ENCODE results near the gene ARHGAP25.

DNA sequence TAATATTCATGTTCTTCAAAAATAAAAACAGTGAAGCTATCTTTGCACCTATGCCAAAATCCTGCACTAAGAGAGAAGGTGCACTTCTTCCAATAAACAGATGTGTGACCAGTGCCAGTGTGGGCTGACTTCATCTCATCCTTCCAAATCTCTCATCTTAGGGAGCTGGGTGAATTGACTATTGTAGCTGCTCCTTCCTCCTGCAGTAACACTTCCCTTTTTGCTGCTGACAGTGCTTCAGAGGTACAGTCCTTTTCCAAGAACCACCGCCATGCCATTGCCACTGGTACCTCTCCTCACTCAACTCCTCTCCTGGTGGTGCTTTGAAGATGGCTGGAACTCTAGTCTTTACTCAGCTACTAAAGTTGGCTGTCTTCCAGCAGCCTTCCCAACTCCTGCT lies 42.1 kb upstream of the ARHGAP25 start:
- no peak for TF ChIP-seq POLR2A (IDR thresholded peaks at IDR 0.05)
- no peak for TF ChIP-seq CTCF (IDR thresholded peaks at IDR 0.05)

Measured in heart left ventricle (tissue), 13 donors.